ENCODE results near the gene HCN2.
A peak's percentile ranks its signal among the peaks of the same experiment; 100 is the strongest.

HCN2 gene

GRCh38 chr19:571566-571974 lies 18.1 kb upstream of the HCN2 start:
- peak; percentile 47 for DNase-seq (ENCODE audit: low read depth)

DNA sequence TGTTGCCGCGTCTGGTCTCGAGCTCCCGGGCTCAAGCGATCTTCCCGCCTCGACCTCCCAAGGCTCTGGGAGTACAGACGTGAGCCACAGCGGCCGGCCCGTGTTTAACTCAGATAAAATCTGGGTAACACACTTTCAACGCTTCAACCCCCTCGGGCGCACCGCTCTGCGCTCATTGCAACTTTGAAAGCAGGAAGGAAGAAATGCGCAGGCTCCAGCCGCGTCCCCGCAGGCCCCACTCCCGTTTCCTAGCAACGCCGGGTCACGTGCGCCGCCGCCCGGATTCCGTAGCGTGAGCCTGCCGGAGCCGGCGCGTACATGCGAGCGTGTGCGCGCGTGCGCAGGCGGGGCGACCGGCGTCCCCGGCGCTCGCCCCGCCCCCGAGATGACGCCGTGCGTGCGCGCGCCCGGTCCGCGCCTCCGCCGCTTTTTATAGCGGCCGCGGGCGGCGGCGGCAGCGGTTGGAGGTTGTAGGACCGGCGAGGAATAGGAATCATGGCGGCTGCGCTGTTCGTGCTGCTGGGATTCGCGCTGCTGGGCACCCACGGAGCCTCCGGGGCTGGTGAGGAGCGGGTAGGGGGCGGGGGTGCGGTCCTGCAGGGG lies 17.4 kb upstream of the HCN2 start, which contains the start of gene BSG:
TSS of gene BSG (plus strand) at position 457 of the 603 bp plus-strand sequence. CDS start at position 496, 39 bp downstream.
- DNase-seq (ENCODE audit: low read depth): peak; percentile 98

- DNase-seq (ENCODE audit: low read depth): peak; percentile 62
Observed at GRCh38 chr19:572743-573518, 16.8 kb upstream of the HCN2 start.

DNA sequence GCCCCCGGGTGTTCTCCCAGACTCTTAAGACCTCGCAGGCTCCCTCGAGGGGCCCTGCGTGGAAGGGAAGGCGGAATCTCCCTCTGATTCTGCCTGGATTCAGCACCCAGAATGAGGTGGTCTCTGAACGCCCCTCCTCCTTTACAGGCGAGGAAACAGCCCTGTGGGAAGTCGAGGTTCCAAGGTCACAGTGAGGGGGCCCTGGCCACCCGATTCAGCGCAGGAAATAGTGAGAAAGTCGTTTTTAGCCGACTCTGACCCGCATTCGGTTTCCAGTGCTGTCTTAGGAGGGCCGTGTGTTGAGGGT lies 16.2 kb upstream of the HCN2 start:
- DNase-seq (ENCODE audit: low read depth): no peak

GRCh38 chr19:574658-575526 lies 14.8 kb upstream of the HCN2 start:
- DNase-seq (ENCODE audit: low read depth): peak; percentile 46

- DNase-seq (ENCODE audit: low read depth): peak; percentile 71
Observed at GRCh38 chr19:575527-576506, 13.9 kb upstream of the HCN2 start.

DNA sequence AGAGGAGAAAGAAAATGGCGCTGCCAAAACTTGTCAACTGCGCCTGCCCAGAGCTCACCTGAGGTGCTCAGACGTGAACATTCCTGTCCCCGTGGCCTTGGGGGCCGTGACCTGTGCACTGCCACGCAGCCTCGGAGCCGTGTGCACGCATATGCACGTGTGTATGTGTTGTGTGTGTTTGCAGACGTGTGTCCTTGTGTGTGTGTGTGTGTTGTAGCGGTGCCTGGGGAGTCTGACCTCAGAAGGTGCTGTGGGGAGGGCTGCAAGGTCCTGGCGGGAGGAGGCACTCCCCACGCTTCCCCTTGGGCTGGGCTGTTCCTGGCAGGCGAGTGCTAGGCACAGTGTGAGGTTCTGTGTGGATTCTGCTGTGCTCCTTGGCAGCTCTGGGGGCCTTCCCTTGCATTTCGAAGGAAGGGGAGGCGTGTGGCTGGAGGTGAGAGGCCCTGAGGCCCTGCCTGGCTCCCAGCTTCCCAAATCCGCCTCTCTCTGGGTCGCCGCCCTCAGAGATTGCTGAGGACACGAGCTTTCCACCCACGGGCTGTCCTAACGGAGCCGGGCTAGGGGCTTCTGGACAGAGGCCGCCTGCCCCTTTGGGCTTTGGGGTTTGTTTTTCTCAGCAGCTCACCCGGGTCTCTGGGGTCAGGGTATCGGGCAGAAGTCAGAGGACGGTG lies 12.8 kb upstream of the HCN2 start:
- DNase-seq (ENCODE audit: low read depth): no peak

GRCh38 chr19:577439-578392 lies 12.0 kb upstream of the HCN2 start:
- no peak for DNase-seq (ENCODE audit: low read depth)

GRCh38 chr19:579111-579841 lies 10.4 kb upstream of the HCN2 start:
- no peak for DNase-seq (ENCODE audit: low read depth)

DNA sequence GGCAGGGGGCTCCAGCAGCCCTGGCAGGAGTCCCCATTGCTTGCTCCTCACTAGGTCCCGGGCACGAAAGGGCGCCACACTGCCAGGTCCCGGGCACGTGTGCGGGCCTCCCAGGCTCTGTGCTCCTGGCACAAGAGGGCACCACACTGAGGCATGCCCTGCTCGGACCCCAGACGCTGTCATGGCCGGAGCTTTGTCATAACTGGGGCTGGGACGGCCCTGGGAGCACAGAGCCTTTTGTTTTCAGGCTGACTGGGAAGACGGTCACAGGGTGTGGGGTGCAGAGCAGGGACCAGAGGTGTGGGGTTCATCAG lies 9.9 kb upstream of the HCN2 start:
- DNase-seq (ENCODE audit: low read depth): no peak

- no peak for DNase-seq (ENCODE audit: low read depth)
Observed at GRCh38 chr19:580274-580835, 9.3 kb upstream of the HCN2 start.

DNA sequence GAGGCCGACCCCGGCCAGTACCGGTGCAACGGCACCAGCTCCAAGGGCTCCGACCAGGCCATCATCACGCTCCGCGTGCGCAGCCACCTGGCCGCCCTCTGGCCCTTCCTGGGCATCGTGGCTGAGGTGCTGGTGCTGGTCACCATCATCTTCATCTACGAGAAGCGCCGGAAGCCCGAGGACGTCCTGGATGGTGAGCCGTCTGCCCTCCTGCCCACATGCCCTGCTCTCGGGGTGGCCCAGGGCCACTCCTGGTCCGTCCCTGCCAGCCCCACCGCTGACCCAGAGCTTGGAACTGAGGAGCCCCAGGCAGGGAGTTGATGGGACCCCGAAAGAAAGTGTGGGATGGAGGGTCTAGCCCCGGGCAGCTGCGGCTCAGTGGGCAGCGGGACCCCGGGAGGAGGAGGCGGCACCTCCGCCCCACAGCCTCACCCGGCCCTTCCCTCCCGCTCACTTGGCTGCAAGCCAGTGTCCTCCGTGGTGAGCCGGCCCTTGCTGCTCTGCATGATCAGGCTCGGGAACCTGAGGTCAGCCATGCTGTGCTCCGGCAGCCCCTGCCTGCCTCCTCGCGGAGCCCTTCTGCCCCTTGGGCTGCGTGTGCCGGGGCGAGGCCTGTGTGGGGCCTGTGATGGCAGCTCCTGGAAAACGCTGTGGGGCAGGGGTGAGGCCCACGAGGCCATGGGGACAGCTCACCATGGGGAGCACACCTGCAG lies 8.1 kb upstream of the HCN2 start:
- DNase-seq (ENCODE audit: low read depth): no peak

DNA sequence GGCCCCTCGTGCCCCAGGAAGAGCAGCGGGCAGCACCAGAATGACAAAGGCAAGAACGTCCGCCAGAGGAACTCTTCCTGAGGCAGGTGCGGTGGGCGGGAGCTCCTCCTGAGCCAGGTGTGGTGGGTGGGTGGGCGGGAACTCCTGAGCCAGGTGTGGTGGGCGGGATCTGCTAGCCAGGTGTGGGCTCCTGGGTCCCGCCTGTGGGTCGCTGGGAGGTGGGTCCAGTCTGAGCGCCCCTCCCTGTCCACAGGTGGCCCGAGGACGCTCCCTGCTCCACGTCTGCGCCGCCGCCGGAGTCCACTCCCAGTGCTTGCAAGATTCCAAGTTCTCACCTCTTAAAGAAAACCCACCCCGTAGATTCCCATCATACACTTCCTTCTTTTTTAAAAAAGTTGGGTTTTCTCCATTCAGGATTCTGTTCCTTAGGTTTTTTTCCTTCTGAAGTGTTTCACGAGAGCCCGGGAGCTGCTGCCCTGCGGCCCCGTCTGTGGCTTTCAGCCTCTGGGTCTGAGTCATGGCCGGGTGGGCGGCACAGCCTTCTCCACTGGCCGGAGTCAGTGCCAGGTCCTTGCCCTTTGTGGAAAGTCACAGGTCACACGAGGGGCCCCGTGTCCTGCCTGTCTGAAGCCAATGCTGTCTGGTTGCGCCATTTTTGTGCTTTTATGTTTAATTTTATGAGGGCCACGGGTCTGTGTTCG lies 7.0 kb upstream of the HCN2 start:
- DNase-seq (ENCODE audit: low read depth): peak; percentile 64

GRCh38 chr19:583198-583967 lies 6.3 kb upstream of the HCN2 start:
- no peak for DNase-seq (ENCODE audit: low read depth)

DNA sequence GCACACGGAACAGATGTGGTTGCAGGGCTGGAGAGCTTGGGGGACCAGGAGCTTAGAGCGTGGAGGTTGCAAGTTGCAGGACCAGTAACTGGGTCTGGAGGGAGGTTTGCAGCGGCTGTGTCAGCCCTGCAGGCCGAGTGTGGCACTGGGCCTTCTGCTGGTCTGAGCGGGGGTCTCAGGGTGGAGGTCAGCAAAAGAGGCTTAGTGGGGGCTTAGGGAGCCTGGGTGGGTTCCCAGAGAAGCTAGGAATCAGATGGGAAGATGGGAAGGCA lies 5.8 kb upstream of the HCN2 start:
- no peak for DNase-seq (ENCODE audit: low read depth)

- peak; percentile 49 for DNase-seq (ENCODE audit: low read depth)
Observed at GRCh38 chr19:584240-585001, 5.3 kb upstream of the HCN2 start.
